HG02763 (cell line): ENCODE results near the gene CYP19A1.

ENCODE experiments used
- ATAC-seq: cut with Tn5 transposase; IDR thresholded peaks from one replicate; pipeline ENCODE4 v1.9.1; 2021; ENCODE audit warnings: mild to moderate bottlenecking, moderate library complexity; ENCODE audit not compliant: unreplicated experiment

CYP19A1 gene

GRCh38 chr15:51224428-51224827 lies 114.0 kb downstream of the CYP19A1 start:
- ATAC-seq, result no peak

DNA sequence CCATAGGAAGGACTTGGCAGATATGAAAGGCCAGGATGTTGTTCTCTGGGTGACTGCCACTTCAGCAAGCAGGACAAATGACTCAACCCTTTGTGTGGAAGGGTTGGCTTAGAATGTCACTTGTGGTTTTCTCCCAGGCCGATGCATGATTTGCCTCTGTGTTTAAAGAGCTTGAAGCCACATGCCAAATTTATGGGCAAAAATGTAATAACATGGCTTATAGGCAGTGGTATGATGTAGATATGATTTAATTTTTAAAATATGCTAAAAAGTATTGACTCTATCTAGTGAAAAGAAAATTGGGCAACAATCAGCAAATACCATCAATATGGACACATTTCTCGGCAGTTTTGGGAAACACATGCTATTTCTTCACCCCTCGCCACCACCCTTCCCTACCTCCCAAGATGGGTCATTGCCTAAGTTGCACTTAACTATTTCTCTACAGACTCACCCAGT lies 114.6 kb downstream of the CYP19A1 start:
- ATAC-seq, result no peak

GRCh38 chr15:51218299-51218938 lies 120.0 kb downstream of the CYP19A1 start:
- no peak for ATAC-seq

- ATAC-seq, result no peak
Observed at GRCh38 chr15:51212909-51213308, 125.5 kb downstream of the CYP19A1 start.

- ATAC-seq, result no peak
Observed at GRCh38 chr15:51212239-51212638, 126.2 kb downstream of the CYP19A1 start.

GRCh38 chr15:51205050-51205975 lies 133.1 kb downstream of the CYP19A1 start:
- ATAC-seq, result no peak

- ATAC-seq, result no peak
Observed at GRCh38 chr15:51203797-51204196, 134.6 kb downstream of the CYP19A1 start.

DNA sequence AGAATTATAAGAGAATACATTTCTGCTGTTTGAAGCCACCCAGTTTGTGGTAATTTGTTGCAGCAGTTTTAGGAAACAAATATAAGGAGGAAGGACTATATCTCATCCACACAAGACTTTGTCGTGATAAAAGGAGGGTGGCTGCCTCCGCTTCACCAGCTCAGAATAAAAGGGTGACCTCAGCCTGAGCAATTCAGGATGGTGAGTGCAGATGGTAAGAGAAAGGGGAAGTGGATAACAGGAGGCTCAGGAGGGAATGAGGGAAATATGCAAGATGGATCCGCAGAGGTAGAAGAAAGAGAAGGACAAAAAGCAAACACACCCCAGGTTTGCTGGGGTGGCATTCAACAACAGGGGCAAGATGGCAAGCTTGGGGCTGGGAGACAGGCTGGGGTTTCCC lies 135.6 kb downstream of the CYP19A1 start:
- no peak for ATAC-seq

DNA sequence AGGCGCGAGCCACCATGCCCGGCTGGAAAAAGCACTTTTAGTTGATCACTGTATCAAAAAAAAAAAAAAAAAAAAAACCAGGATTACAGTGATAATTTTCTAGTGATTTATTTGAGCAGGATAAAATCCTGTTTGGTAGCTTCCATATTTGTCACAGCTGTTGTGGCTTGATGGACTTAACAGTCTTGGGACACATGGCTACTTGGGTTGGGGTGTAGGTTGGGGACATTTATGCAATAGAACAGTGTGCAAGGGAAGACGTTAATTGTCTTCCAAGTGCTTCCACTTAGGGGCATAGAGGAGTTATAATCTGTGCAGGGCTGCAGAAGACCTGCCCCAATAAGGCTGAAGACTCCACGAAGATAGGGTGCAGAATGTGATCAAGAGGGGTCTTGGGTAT lies 136.8 kb downstream of the CYP19A1 start:
- no peak for ATAC-seq

DNA sequence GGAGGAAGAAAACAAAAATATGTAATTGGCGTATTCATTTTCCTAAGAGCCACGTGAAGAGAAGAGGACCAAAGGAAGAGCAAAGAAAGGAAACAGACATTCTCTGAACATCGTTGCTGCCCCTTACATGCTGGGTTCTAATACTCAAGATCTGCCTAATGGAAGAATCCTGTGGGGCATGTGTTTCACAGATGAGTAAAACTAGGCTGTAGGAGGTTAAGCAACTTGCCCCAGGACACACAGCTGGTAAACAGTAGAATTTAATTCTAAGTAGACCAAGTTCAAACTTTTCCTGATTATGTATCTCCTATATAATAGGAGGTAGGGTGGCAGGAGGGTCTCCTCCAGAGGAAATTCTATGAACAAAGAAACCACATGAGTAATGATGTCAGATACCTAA lies 137.6 kb downstream of the CYP19A1 start:
- no peak for ATAC-seq

GRCh38 chr15:51199541-51199940 lies 138.9 kb downstream of the CYP19A1 start:
- no peak for ATAC-seq

GRCh38 chr15:51198701-51199232 lies 139.6 kb downstream of the CYP19A1 start:
- ATAC-seq, result no peak

- no peak for ATAC-seq
Observed at GRCh38 chr15:51195459-51195858, 142.9 kb downstream of the CYP19A1 start.

DNA sequence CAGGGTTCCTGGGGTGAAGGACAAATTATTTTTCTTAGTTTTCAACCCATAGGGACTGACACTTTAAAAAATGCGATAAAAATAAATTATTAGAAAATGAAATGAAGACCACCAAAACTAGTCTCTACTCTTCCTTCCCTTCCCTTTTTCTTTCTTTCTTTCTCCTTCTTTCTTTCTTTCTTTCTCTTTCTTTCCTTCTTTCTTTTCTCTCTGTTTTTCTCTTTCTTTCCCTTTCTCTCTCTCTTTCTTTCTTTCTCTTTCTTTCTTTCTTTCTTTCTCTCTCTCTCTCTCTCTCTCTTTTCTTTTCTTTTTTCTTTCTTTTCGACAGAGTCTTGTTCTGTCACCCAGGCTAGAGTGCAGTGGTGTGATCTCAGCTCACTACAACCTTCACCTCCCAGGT lies 144.4 kb downstream of the CYP19A1 start:
- ATAC-seq, result no peak

- ATAC-seq, result no peak
Observed at GRCh38 chr15:51193526-51193925, 144.9 kb downstream of the CYP19A1 start.

- ATAC-seq, result peak; percentile 71
Observed at GRCh38 chr15:51192521-51193280, 145.7 kb downstream of the CYP19A1 start.

- no peak for ATAC-seq
Observed at GRCh38 chr15:51191766-51192165, 146.6 kb downstream of the CYP19A1 start.

- no peak for ATAC-seq
Observed at GRCh38 chr15:51191072-51191670, 147.2 kb downstream of the CYP19A1 start.

DNA sequence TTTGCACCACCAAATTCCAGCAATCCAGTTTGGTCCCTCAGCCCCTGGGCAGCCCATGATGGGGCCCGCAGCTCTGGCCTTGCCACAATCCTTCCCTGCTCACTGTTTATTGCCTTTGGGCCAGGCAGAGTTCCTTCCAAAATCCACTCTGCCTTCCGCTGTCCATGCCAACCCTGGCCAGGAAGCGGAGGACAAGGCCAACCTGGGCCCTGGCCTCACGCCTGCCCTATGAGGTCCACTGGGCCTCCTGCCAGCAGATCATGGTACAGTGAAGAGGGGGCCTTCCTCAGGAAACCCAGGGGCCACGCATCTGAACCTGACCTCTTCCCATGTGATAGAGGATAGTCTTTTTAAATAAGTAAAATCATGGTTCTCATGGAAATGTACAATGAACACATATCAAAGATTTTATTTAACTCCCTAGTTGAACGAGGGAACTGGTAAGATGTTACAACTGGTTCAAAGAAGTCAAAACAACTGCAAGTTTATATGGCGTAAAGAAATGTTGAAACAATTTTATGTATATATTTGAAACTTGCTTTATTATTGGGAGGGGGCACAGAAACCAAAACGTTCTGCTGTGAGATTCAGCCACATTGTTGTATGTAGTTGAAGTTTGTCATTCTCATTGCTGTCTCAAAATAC lies 147.8 kb downstream of the CYP19A1 start:
- no peak for ATAC-seq

DNA sequence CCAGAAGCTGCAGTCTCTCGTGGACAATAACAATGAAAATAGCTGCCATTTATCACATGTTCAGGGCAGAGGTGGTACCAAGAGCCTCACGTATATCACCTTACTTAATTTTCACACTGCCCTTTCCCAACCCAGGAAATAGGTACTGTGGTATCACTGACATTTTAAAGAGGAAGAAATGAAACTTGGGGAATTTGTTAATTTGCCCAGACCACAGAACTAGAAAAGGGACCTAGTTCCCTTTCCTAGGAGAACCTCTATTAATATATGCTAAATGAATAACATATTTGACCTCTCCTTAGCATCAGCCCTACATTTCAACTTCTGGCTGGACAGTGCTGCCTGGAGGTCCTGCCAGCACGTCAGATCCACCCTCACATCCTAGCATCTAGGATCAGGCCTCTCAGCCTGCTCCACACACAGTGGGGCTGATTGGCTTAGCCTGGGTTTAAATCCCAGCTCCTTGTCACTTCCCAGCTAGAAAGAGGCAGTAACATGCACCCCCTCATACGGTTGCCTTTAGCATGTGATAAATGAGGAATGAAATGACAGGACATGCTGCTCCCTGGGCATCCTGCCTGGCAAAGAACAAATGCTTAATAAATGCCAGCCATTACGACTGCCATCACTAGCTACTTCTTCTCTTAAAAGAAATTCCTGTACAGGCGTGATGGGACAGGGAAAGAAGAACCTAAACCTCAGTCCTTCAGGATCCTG lies 148.6 kb downstream of the CYP19A1 start:
- ATAC-seq, result no peak
